ENCODE results near the gene IL22. TPM values are rescaled to one million over a fixed set of nuclear protein-coding genes. Genes with fewer than 3 reads are reported as not detected.
A peak's percentile ranks its signal among the peaks of the same experiment; 100 is the strongest.

Gene IL22
- total RNA-seq, 1 experiment from 2014 or later: not detected

- Histone ChIP-seq H3K4me1 (ENCODE audit: insufficient read depth, low read length) (peaks cover 9% of the 10 kb centered on the region), H3K36me3 (ENCODE audit: low read depth, low read length) (no peaks in the 10 kb centered on the region), H4K20me1 (ENCODE audit: low read length) (no peaks in the 10 kb centered on the region), H3K9me3 (ENCODE audit: low read length) (no peaks in the 10 kb centered on the region), H3K4me3 (ENCODE audit: low read length) (no peak overlapping the region), H3K9ac (ENCODE audit: low read length) (no peak overlapping the region), H3K79me2 (ENCODE audit: low read length) (no peaks in the 10 kb centered on the region), H3K9me2 (replicated peaks; ENCODE audit: low read length) (no peaks in the 10 kb centered on the region), H3K4me2 (ENCODE audit: low read length) (no peak overlapping the region), H3K27ac (ENCODE audit: low read length) (no peak overlapping the region), H2AFZ (ENCODE audit: low read length) (no peak overlapping the region), H3K27me3 (ENCODE audit: low read length) (no peaks in the 10 kb centered on the region), H3F3A (ENCODE audit: low read length, unreplicated experiment) (no peaks in the 10 kb centered on the region)
- ChIA-PET POLR2A (ENCODE audit: unreplicated experiment) (no interaction called here), CTCF (no interaction called here)
- no TSS peak for BruUV-seq (replicated peaks)
- no peak for DNase-seq
- ATAC-seq: no peak
- TF ChIP-seq EZH2phosphoT487 (IDR thresholded peaks at IDR 0.05; ENCODE audit: borderline replicate concordance, low read length) (no peak), EZH2 (IDR thresholded peaks at IDR 0.05; ENCODE audit: low read length, unreplicated experiment) (no peak), CTCF (conservative IDR thresholded peaks at IDR 0.05; ENCODE audit: low read depth, low read length) (no peak)
- intact Hi-C loops (cut with micrococcal nuclease): loop anchor here (10.0 kb wide), 1 partner anchor 445 kb away; no protein-coding TSS in a partner anchor
Measured at GRCh38 chr12:68229956-68230355, 23.4 kb downstream of the IL22 start.

GRCh38 chr12:68227356-68227755 lies 26.0 kb downstream of the IL22 start:
- Histone ChIP-seq H3K9ac (ENCODE audit: low read length) (no peak overlapping the region), H3K4me1 (ENCODE audit: insufficient read depth, low read length) (peaks cover 25% of the 10 kb centered on the region), H3K9me3 (ENCODE audit: low read length) (no peaks in the 10 kb centered on the region), H3K27me3 (ENCODE audit: low read length) (no peaks in the 10 kb centered on the region), H3K9me2 (replicated peaks; ENCODE audit: low read length) (no peaks in the 10 kb centered on the region), H3F3A (ENCODE audit: low read length, unreplicated experiment) (no peaks in the 10 kb centered on the region), H2AFZ (ENCODE audit: low read length) (no peak overlapping the region), H4K20me1 (ENCODE audit: low read length) (no peaks in the 10 kb centered on the region), H3K4me2 (ENCODE audit: low read length) (no peak overlapping the region), H3K79me2 (ENCODE audit: low read length) (no peaks in the 10 kb centered on the region), H3K4me3 (ENCODE audit: low read length) (no peak overlapping the region), H3K27ac (ENCODE audit: low read length) (no peak overlapping the region), H3K36me3 (ENCODE audit: low read depth, low read length) (no peaks in the 10 kb centered on the region)
- intact Hi-C loops (cut with micrococcal nuclease): loop anchor here (10.0 kb wide), 1 partner anchor 447 kb away; no protein-coding TSS in a partner anchor
- ATAC-seq (no peak), DNase-seq (no peak)
- BruUV-seq (replicated peaks): no TSS peak
- TF ChIP-seq EZH2phosphoT487 (IDR thresholded peaks at IDR 0.05; ENCODE audit: borderline replicate concordance, low read length) (no peak), EZH2 (IDR thresholded peaks at IDR 0.05; ENCODE audit: low read length, unreplicated experiment) (no peak), CTCF (conservative IDR thresholded peaks at IDR 0.05; ENCODE audit: low read depth, low read length) (no peak)
- ChIA-PET CTCF (no interaction called here), POLR2A (ENCODE audit: unreplicated experiment) (no interaction called here)

- ChIA-PET CTCF (no interaction called here), POLR2A (ENCODE audit: unreplicated experiment) (no interaction called here)
- Histone ChIP-seq H2AFZ (ENCODE audit: low read length) (no peak within 1 kb of the TSS), H3K27me3 (ENCODE audit: low read length) (no peaks in the 10 kb centered on the region), H3F3A (ENCODE audit: low read length, unreplicated experiment) (no peaks in the 10 kb centered on the region), H3K27ac (ENCODE audit: low read length) (peak within 1 kb of the TSS; percentile 63), H4K20me1 (ENCODE audit: low read length) (no peaks in the 10 kb centered on the region), H3K36me3 (ENCODE audit: low read depth, low read length) (no peaks in the 10 kb centered on the region), H3K79me2 (ENCODE audit: low read length) (no peaks in the 10 kb centered on the region), H3K4me3 (ENCODE audit: low read length) (no peak within 1 kb of the TSS), H3K9me2 (replicated peaks; ENCODE audit: low read length) (no peaks in the 10 kb centered on the region), H3K4me2 (ENCODE audit: low read length) (peak within 1 kb of the TSS; percentile 14; the same call in 1 of the 2 replicates), H3K4me1 (ENCODE audit: insufficient read depth, low read length) (peaks cover 25% of the 10 kb centered on the region), H3K9ac (ENCODE audit: low read length) (no peak within 1 kb of the TSS), H3K9me3 (ENCODE audit: low read length) (no peaks in the 10 kb centered on the region)
- intact Hi-C loops (cut with micrococcal nuclease): loop anchor here (10.0 kb wide), 1 partner anchor 449 kb away; no protein-coding TSS in a partner anchor
- no peak for ATAC-seq
- DNase-seq: no peak
- BruUV-seq (replicated peaks): no TSS peak
- TF ChIP-seq EZH2 (IDR thresholded peaks at IDR 0.05; ENCODE audit: low read length, unreplicated experiment) (no peak), EZH2phosphoT487 (IDR thresholded peaks at IDR 0.05; ENCODE audit: borderline replicate concordance, low read length) (no peak), CTCF (conservative IDR thresholded peaks at IDR 0.05; ENCODE audit: low read depth, low read length) (no peak)
Measured at GRCh38 chr12:68225576-68226476, 27.6 kb downstream of the IL22 start, which contains the start of gene IL26. IL26 (minus strand) TSS chr12:68225810; CDS start chr12:68225756, 54 bp downstream.
